A673 (cell line): ENCODE results near the gene DNAH8.

Experiments used
- EZH2 ChIP-seq: fragments of 200-600 bp; sonication (generic); IDR thresholded peaks from 2 replicates; pipeline ENCODE4 v1.6.1; 2017; ENCODE audit warnings: borderline replicate concordance, low read depth, mild to moderate bottlenecking, mixed read lengths, antibody characterized with exemption, low read length; ENCODE audit not compliant: poor library complexity, severe bottlenecking
- TF ChIP-seq, protein P1 (sequence below): fragments of 300-800, 200-600 bp; sonication (generic); conservative IDR thresholded peaks from 2 replicates; pipeline ENCODE4 v1.5.1; 2017; ENCODE audit warnings: low read depth, mild to moderate bottlenecking, antibody characterized with exemption, low read length, moderate library complexity, mixed read lengths

GRCh38 chr6:38805127-38805655, 90.1 kb downstream of the DNAH8 start:
- TF ChIP-seq, protein P1, sequence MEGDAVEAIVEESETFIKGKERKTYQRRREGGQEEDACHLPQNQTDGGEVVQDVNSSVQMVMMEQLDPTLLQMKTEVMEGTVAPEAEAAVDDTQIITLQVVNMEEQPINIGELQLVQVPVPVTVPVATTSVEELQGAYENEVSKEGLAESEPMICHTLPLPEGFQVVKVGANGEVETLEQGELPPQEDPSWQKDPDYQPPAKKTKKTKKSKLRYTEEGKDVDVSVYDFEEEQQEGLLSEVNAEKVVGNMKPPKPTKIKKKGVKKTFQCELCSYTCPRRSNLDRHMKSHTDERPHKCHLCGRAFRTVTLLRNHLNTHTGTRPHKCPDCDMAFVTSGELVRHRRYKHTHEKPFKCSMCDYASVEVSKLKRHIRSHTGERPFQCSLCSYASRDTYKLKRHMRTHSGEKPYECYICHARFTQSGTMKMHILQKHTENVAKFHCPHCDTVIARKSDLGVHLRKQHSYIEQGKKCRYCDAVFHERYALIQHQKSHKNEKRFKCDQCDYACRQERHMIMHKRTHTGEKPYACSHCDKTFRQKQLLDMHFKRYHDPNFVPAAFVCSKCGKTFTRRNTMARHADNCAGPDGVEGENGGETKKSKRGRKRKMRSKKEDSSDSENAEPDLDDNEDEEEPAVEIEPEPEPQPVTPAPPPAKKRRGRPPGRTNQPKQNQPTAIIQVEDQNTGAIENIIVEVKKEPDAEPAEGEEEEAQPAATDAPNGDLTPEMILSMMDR, result no peak
- no peak for TF ChIP-seq EZH2
